Smooth muscle cell (in vitro differentiated cells): Measurements from ENCODE around the gene RELL1. TPM values are rescaled to one million over a fixed set of nuclear protein-coding genes. Genes with fewer than 3 reads are reported as not detected.

Experiments
- DNase-seq: peaks from one replicate; lab custom pipeline; 2025; ENCODE audit not compliant: unreplicated experiment; lab: John Stamatoyannopoulos, UW
- H2AFZ ChIP-seq: fragments of 200-600 bp; sonication (generic); 2 replicates; pipeline ENCODE4 v1.6.0; 2016; ENCODE audit warnings: antibody characterized with exemption, low read depth, mild to moderate bottlenecking
- H3F3A ChIP-seq: fragments of 200-600 bp; sonication (generic); 2 replicates; pipeline ENCODE4 v1.6.0; 2017; ENCODE audit warnings: antibody characterized with exemption, low read depth
- H3K27ac ChIP-seq: fragments of 200-600 bp; sonication (generic); 2 replicates; pipeline ENCODE4 v1.5.1; 2016; ENCODE audit warnings: low read depth, mild to moderate bottlenecking
- H3K27me3 ChIP-seq: fragments of 200-600 bp; sonication (generic); 2 replicates; pipeline ENCODE4 v1.6.1; 2016; ENCODE audit warnings: low read depth, mild to moderate bottlenecking
- H3K36me3 ChIP-seq: fragments of 200-600 bp; sonication (generic); 2 replicates; pipeline ENCODE4 v1.5.1; 2016; ENCODE audit warnings: low read depth
- H3K4me1 ChIP-seq: fragments of 200-600 bp; sonication (generic); 2 replicates; pipeline ENCODE4 v1.5.1; 2016; ENCODE audit warnings: low read depth
- H3K4me2 ChIP-seq: fragments of 200-600 bp; sonication (generic); 2 replicates; pipeline ENCODE4 v1.6.0; 2016; ENCODE audit warnings: mild to moderate bottlenecking
- H3K4me3 ChIP-seq: fragments of 200-600 bp; sonication (generic); 2 replicates; pipeline ENCODE4 v1.5.1; 2016; ENCODE audit warnings: mild to moderate bottlenecking
- H3K79me2 ChIP-seq: fragments of 200-600 bp; sonication (generic); 2 replicates; pipeline ENCODE4 v1.6.0; 2016; ENCODE audit warnings: low read depth, mild to moderate bottlenecking
- H3K9ac ChIP-seq: fragments of 200-600 bp; sonication (generic); 2 replicates; pipeline ENCODE4 v1.6.0; 2016; ENCODE audit warnings: low read depth
- H3K9me3 ChIP-seq: fragments of 200-600 bp; sonication (generic); replicated peaks from 2 replicates; pipeline ENCODE4 v1.5.1; 2016; ENCODE audit warnings: low read depth
- H4K20me1 ChIP-seq: fragments of 200-600 bp; sonication (generic); 2 replicates; pipeline ENCODE4 v1.6.0; 2016; ENCODE audit warnings: low read depth
- WGBS: methylation state at CpG from one replicate; pipeline ENCODE4 v1.1.7; 2016; ENCODE audit warnings: low lambda C conversion rate; 5-methylcytosine and 5-hydroxymethylcytosine counted together
- polyA plus RNA-seq: library from polyadenylated mRNA; unstranded; fragments of >200 nt; fragmentation: Nextera tagmentation; extraction: Ambion mirVana; gene quantifications from 2 replicates; pipeline ENCODE4 v1.2.1, GENCODE V29; 2016
- total RNA-seq: library from RNA; depleted of rRNA; stranded (reverse); fragments of >200 nt; gene quantifications from 2 replicates; pipeline ENCODE4 v1.2.3, GENCODE V29; 2014
- TF ChIP-seq, protein P1 (sequence below): fragments of 200-600 bp; sonication (generic); IDR thresholded peaks from 2 replicates; pipeline ENCODE4 v1.5.1; 2017; ENCODE audit warnings: borderline replicate concordance, mild to moderate bottlenecking, antibody characterized with exemption; ENCODE audit not compliant: insufficient read depth, poor library complexity, severe bottlenecking

RELL1 gene
- total and polyA plus RNA-seq, 2 experiments from 2014 or later, result 3.5 to 36.3 TPM

DNA sequence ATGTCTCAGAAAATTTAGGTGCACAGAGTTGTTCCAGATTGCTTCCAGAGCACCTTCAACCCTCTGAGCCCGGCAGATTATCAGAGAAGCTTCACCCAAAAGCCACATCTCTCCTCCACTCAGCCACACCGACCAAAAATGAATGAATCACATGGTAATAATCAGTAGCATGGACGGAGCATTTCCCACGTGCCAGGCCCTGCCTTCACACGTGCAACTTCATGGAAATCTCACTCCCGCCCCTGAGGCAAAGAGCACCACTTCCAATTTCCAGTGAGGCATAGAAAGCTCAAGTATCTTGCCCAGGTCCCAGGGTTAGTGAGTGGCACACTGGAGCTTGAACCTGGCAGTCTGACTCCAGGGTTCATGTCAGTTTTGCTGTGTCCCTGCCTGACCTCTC, 56.5 kb downstream of the RELL1 start:
- Histone ChIP-seq H3K27ac (no peak overlapping the region), H3K27me3 (no peaks in the 10 kb centered on the region), H3K9ac (no peak overlapping the region), H3K4me2 (no peak overlapping the region), H3K79me2 (no peaks in the 10 kb centered on the region), H3K9me3 (no peaks in the 10 kb centered on the region), H3K4me1 (no peaks in the 10 kb centered on the region), H3K4me3 (no peak overlapping the region), H4K20me1 (no peaks in the 10 kb centered on the region), H3F3A (no peaks in the 10 kb centered on the region), H3K36me3 (no peaks in the 10 kb centered on the region), H2AFZ (no peak overlapping the region)
- DNase-seq, result no peak
- TF ChIP-seq, protein P1, sequence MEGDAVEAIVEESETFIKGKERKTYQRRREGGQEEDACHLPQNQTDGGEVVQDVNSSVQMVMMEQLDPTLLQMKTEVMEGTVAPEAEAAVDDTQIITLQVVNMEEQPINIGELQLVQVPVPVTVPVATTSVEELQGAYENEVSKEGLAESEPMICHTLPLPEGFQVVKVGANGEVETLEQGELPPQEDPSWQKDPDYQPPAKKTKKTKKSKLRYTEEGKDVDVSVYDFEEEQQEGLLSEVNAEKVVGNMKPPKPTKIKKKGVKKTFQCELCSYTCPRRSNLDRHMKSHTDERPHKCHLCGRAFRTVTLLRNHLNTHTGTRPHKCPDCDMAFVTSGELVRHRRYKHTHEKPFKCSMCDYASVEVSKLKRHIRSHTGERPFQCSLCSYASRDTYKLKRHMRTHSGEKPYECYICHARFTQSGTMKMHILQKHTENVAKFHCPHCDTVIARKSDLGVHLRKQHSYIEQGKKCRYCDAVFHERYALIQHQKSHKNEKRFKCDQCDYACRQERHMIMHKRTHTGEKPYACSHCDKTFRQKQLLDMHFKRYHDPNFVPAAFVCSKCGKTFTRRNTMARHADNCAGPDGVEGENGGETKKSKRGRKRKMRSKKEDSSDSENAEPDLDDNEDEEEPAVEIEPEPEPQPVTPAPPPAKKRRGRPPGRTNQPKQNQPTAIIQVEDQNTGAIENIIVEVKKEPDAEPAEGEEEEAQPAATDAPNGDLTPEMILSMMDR, result no peak
- 94% methylated on average over 6 of the region's 6 CpGs for WGBS

DNA sequence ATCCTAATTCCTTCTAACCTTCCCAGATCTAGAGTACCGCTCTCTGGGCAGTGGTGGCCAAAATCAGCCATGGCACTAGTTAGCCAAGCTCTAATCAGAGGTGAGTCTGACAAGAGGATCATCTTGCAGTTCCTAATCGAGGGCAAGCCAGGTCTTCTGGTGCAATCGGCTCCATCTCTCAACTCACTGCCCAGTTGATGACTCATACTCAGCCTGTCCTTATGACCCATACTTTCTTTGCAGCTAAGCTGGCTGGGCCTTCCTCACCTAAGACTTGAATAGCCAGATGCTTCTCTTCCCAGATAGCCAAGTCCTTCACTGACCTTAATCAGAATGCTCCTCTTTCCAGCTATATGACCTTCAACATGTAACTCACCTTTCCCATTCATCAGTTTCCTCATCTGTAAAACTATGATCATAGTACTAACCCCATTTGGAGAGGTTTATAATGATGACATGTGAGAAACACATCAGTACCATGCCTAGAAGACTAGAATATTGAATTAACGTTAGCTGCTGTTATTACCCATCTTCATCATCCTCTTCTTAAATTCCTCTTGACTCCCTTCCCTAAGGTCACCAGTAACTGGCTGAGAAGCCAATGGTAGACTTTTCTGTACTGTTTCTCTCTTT, 57.1 kb downstream of the RELL1 start:
- WGBS, result 86% methylated on average over 4 of the region's 4 CpGs
- Histone ChIP-seq H3K27ac (no peak overlapping the region), H3K4me1 (no peaks in the 10 kb centered on the region), H2AFZ (no peak overlapping the region), H3K27me3 (no peaks in the 10 kb centered on the region), H3K9ac (no peak overlapping the region), H3F3A (no peaks in the 10 kb centered on the region), H3K9me3 (no peaks in the 10 kb centered on the region), H3K79me2 (no peaks in the 10 kb centered on the region), H3K4me2 (no peak overlapping the region), H4K20me1 (no peaks in the 10 kb centered on the region), H3K4me3 (no peak overlapping the region), H3K36me3 (no peaks in the 10 kb centered on the region)
- TF ChIP-seq, protein P1, result no peak
- no peak for DNase-seq

DNA sequence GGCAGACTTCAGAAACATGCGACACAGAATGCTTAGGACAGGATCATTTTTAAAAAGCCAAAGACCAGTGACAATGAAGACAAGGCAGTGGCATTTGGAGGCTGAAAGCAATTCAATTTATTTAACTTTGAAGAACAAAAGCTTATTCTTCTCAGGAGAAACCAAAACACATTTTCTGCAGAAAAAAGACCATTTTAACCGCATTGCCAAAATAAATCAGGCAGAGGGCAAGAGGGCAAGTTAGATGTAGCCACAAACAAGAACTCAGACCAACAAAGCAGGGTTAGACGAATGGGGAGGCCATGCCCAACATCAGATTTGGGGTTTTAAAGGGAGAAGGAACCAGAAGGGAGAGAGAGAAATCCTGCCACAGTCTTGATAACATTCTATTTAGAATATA, 58.9 kb downstream of the RELL1 start:
- Histone ChIP-seq H3K4me2 (no peak overlapping the region), H3K27me3 (no peaks in the 10 kb centered on the region), H3K36me3 (no peaks in the 10 kb centered on the region), H3K9me3 (no peaks in the 10 kb centered on the region), H3K4me3 (no peak overlapping the region), H3K27ac (no peak overlapping the region), H3K79me2 (no peaks in the 10 kb centered on the region), H4K20me1 (no peaks in the 10 kb centered on the region), H3K4me1 (no peaks in the 10 kb centered on the region), H2AFZ (no peak overlapping the region), H3K9ac (no peak overlapping the region), H3F3A (no peaks in the 10 kb centered on the region)
- DNase-seq, result no peak
- TF ChIP-seq, protein P1, result no peak
- WGBS, result 98% methylated on average over 3 of the region's 3 CpGs

DNA sequence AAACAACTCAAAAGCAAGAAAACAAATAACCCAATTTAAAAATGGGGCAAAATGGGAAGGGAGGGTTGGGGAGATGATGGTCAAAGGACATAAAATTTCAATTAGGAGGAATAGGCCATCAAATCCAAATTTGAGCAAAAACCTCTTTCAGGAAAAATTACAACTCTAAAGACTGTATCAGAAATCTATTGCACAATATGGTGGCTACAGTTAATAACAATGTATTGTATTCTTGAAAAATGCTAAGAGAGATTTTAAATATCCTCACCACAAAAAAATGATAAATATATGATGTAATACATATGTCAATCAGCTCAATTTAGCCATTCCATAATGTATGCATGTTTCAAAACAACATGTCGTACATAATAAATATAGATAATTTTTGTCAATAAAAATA, 60.7 kb downstream of the RELL1 start:
- Histone ChIP-seq H2AFZ (no peak overlapping the region), H3K4me3 (no peak overlapping the region), H3K9ac (no peak overlapping the region), H3K36me3 (no peaks in the 10 kb centered on the region), H3F3A (no peaks in the 10 kb centered on the region), H3K9me3 (no peaks in the 10 kb centered on the region), H3K79me2 (no peaks in the 10 kb centered on the region), H3K27ac (no peak overlapping the region), H3K4me1 (no peaks in the 10 kb centered on the region), H4K20me1 (no peaks in the 10 kb centered on the region), H3K27me3 (no peaks in the 10 kb centered on the region), H3K4me2 (no peak overlapping the region)
- TF ChIP-seq, protein P1, result no peak
- WGBS, result 92% methylated on average over 1 of the region's 1 CpG
- DNase-seq, result no peak
